ENCODE data around the gene SLC10A2. TPM values are rescaled to one million over a fixed set of nuclear protein-coding genes. Genes with fewer than 3 reads are reported as not detected.

Gene SLC10A2
- total and polyA plus RNA-seq, 2 of the 4 experiments (the other 2 are of a cell fraction): not detected

DNA sequence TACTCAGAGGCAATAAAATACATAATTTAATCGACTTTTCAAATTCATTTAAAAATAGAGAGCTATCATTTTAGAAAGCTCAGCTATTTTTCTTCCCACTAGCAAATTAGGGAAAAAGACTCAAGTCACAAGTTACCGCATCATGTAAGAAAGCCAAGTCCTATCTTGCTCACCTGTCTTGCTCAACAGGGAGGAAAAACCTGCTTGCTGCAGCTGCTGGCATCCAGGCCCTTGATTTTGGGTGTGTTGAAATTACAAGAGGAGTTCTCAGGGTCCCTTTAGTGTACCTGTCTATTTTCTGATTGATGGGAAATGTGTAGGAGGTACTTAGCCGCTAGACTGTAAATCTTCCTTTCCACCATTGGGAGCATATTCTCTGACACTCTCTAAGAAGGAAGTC, 22.2 kb downstream of the SLC10A2 start:
- no peak overlapping the region for H2BK120ac ChIP-seq (ENCODE audit: low read depth, low read length)
- TF ChIP-seq BHLHE40 (IDR thresholded peaks at IDR 0.05; ENCODE audit: low read depth, low read length) (no peak), RFX5 (IDR thresholded peaks at IDR 0.05; ENCODE audit: low read depth, low read length) (no peak), MAFK (IDR thresholded peaks at IDR 0.05; ENCODE audit: low read depth, low read length) (no peak), RAD21 (IDR thresholded peaks at IDR 0.05; ENCODE audit: low read length) (no peak), MXI1 (IDR thresholded peaks at IDR 0.05; ENCODE audit: borderline replicate concordance, low read depth, low read length) (no peak), SMC3 (IDR thresholded peaks at IDR 0.05; ENCODE audit: low read depth, low read length) (no peak), NFE2L2 (IDR thresholded peaks at IDR 0.05; ENCODE audit: low read depth, low read length) (no peak), CHD1 (IDR thresholded peaks at IDR 0.05; ENCODE audit: low read depth, low read length) (no peak), CEBPB (IDR thresholded peaks at IDR 0.05; ENCODE audit: low read depth, low read length) (no peak)
- TF ChIP-seq, protein P1, sequence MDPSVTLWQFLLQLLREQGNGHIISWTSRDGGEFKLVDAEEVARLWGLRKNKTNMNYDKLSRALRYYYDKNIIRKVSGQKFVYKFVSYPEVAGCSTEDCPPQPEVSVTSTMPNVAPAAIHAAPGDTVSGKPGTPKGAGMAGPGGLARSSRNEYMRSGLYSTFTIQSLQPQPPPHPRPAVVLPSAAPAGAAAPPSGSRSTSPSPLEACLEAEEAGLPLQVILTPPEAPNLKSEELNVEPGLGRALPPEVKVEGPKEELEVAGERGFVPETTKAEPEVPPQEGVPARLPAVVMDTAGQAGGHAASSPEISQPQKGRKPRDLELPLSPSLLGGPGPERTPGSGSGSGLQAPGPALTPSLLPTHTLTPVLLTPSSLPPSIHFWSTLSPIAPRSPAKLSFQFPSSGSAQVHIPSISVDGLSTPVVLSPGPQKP (IDR thresholded peaks at IDR 0.05; ENCODE audit: borderline replicate concordance, low read depth, low read length): no peak
- TF ChIP-seq, protein P2, sequence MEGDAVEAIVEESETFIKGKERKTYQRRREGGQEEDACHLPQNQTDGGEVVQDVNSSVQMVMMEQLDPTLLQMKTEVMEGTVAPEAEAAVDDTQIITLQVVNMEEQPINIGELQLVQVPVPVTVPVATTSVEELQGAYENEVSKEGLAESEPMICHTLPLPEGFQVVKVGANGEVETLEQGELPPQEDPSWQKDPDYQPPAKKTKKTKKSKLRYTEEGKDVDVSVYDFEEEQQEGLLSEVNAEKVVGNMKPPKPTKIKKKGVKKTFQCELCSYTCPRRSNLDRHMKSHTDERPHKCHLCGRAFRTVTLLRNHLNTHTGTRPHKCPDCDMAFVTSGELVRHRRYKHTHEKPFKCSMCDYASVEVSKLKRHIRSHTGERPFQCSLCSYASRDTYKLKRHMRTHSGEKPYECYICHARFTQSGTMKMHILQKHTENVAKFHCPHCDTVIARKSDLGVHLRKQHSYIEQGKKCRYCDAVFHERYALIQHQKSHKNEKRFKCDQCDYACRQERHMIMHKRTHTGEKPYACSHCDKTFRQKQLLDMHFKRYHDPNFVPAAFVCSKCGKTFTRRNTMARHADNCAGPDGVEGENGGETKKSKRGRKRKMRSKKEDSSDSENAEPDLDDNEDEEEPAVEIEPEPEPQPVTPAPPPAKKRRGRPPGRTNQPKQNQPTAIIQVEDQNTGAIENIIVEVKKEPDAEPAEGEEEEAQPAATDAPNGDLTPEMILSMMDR (conservative IDR thresholded peaks at IDR 0.05; ENCODE audit: low read depth, low read length): no peak
- intact Hi-C loops (cut with micrococcal nuclease) (no loop called here), in situ Hi-C loops (cut with MboI; ENCODE audit: low sequenced_read_pairs) (no loop called here), dilution Hi-C loops (cut with HindIII; ENCODE audit: low sequenced_read_pairs, unreplicated experiment) (no loop called here)
- POLR2A ChIA-PET (ENCODE audit: unreplicated experiment): no interaction called here
- H2AK5ac ChIP-seq (ENCODE audit: low read depth, low read length): no peak overlapping the region
- no peak overlapping the region for H3K23ac ChIP-seq (ENCODE audit: low read depth, low read length)
- DNase-seq: no peak
- H3K9me1 ChIP-seq (ENCODE audit: insufficient read depth, low read length): no peaks in the 10 kb centered on the region
- H3K36me3 ChIP-seq (ENCODE audit: control insufficient read depth, insufficient read depth, low read length): no peaks in the 10 kb centered on the region
- no peak overlapping the region for H3K27ac ChIP-seq (ENCODE audit: insufficient read depth, low read length)
- H4K5ac ChIP-seq (ENCODE audit: low read depth, low read length): no peak overlapping the region
- CTCF ChIA-PET: interaction anchor here (1.0 kb wide), 1 partner anchor 20 kb away, joined by 3 read pairs; no protein-coding TSS in a partner anchor
- H3K18ac ChIP-seq (ENCODE audit: low read depth, low read length): no peak overlapping the region
- BruUV-seq (replicated peaks): no TSS peak
- no peak for ATAC-seq (ENCODE audit: low read depth)
- H3K27me3 ChIP-seq (ENCODE audit: control insufficient read depth, insufficient read depth, low read length): no peaks in the 10 kb centered on the region
- H3K79me1 ChIP-seq (ENCODE audit: low read depth in 1 of 2, low read length in 2 of 2): no peaks in the 10 kb centered on the region
- H3K14ac ChIP-seq (replicated peaks; ENCODE audit: low read depth, low read length): no peak overlapping the region
- H3K56ac ChIP-seq (ENCODE audit: extremely low read depth, insufficient read depth, low read length): no peak overlapping the region
- H3K4me2 ChIP-seq (ENCODE audit: low read depth, low read length): no peak overlapping the region
- no peak overlapping the region for H3K9ac ChIP-seq (ENCODE audit: low read depth, low read length)
- peaks cover 14% of the 10 kb centered on the region for H3K9me3 ChIP-seq (ENCODE audit: control insufficient read depth, insufficient read depth, low read length)
- no peak overlapping the region for H2BK20ac ChIP-seq (ENCODE audit: low read depth, low read length)
- no peak overlapping the region for H2AFZ ChIP-seq (replicated peaks; ENCODE audit: low read length, poor library complexity)
- H4K91ac ChIP-seq (ENCODE audit: insufficient read depth, low read depth, low read length): no peak overlapping the region
- H2BK15ac ChIP-seq (ENCODE audit: low read depth, low read length): no peak overlapping the region
- no peak overlapping the region for H3K4ac ChIP-seq (ENCODE audit: low read depth, low read length)
- H4K20me1 ChIP-seq (ENCODE audit: insufficient read depth, low read length): no peaks in the 10 kb centered on the region
- no peaks in the 10 kb centered on the region for H3K4me1 ChIP-seq (ENCODE audit: control insufficient read depth, insufficient read depth, low read length)
- no peak overlapping the region for H2AK9ac ChIP-seq (replicated peaks; ENCODE audit: low read depth, low read length, poor library complexity)
- H4K8ac ChIP-seq (ENCODE audit: low read depth in 2 of 2, low read length in 2 of 2): no peak overlapping the region
- no peak overlapping the region for H3K4me3 ChIP-seq (ENCODE audit: insufficient read depth, low read depth, low read length)
- WGBS, 2 experiments (ENCODE audit: extremely low coverage in 2 of 2, insufficient read length in 1 of 2): no CpG with 5 or more reads among the region's 3 CpGs
- no peak overlapping the region for H2BK5ac ChIP-seq (ENCODE audit: low read depth, low read length, poor library complexity, severe bottlenecking)

Measured in IMR-90 (cell line).